GM23338 (cell line): ENCODE measurements around the gene IL22RA1. TPM values are rescaled to one million over a fixed set of nuclear protein-coding genes. Genes with fewer than 3 reads are reported as not detected.

Experiments used
- ATAC-seq: fragments of 200-7000 bp; cut with Tn5 transposase; 3 replicates; pipeline ENCODE4 v1.9.1; 2020
- DNase-seq: peaks from one replicate; pipeline ENCODE4 v3.0.0-alpha.2; 2015; ENCODE audit warnings: low spot score
- H2AFZ ChIP-seq: fragments of 200-600 bp; sonication (generic); 2 replicates; pipeline ENCODE4 v1.8.0; 2016; ENCODE audit warnings: antibody characterized with exemption, mild to moderate bottlenecking, moderate library complexity
- H3F3A ChIP-seq: fragments of 200-600 bp; sonication (generic); replicated peaks from 2 replicates; pipeline ENCODE4 v1.8.0; 2017; ENCODE audit warnings: antibody characterized with exemption, mixed run types, low read depth
- H3K27ac ChIP-seq: fragments of 200-600 bp; sonication (generic); 2 replicates; pipeline ENCODE4 v1.6.1; 2016; ENCODE audit warnings: low read depth
- H3K27me3 ChIP-seq: fragments of 200-600 bp; sonication (generic); 2 replicates; pipeline ENCODE4 v1.8.0; 2016; ENCODE audit warnings: mild to moderate bottlenecking, mixed run types, moderate library complexity; ENCODE audit not compliant: insufficient read depth
- H3K36me3 ChIP-seq: fragments of 200-600 bp; sonication (generic); 2 replicates; pipeline ENCODE4 v1.8.0; 2016; ENCODE audit warnings: mild to moderate bottlenecking; ENCODE audit not compliant: insufficient read depth
- H3K4me1 ChIP-seq: fragments of 200-600 bp; sonication (generic); 2 replicates; pipeline ENCODE4 v1.8.0; 2016; ENCODE audit warnings: mild to moderate bottlenecking, moderate library complexity; ENCODE audit not compliant: insufficient read depth
- H3K4me2 ChIP-seq: fragments of 200-600 bp; sonication (generic); 2 replicates; pipeline ENCODE4 v1.7.1; 2017; ENCODE audit warnings: mixed run types
- H3K4me3 ChIP-seq: fragments of 200-600 bp; sonication (generic); 2 replicates; pipeline ENCODE4 v1.6.1; 2016; ENCODE audit warnings: mixed run types
- H3K79me2 ChIP-seq: fragments of 200-600 bp; sonication (generic); replicated peaks from 2 replicates; pipeline ENCODE4 v1.8.0; 2017; ENCODE audit warnings: mild to moderate bottlenecking; ENCODE audit not compliant: insufficient read depth
- H3K9me2 ChIP-seq: fragments of 200-600 bp; sonication (generic); 2 replicates; pipeline ENCODE4 v1.8.0; 2017; ENCODE audit not compliant: insufficient read depth
- H4K20me1 ChIP-seq: fragments of 200-600 bp; sonication (generic); replicated peaks from 2 replicates; pipeline ENCODE4 v1.8.0; 2017; ENCODE audit warnings: mild to moderate bottlenecking; ENCODE audit not compliant: insufficient read depth
- H3K27ac Mint-ChIP-seq: 2 replicates; pipeline ENCODE4 v1.8.0; 2020; ENCODE audit warnings: inconsistent platforms, mild to moderate bottlenecking, moderate library complexity, mixed read lengths
- H3K27me3 Mint-ChIP-seq: 3 replicates; pipeline ENCODE4 v1.8.0; 2022; ENCODE audit warnings: low read depth, mild to moderate bottlenecking, moderate library complexity, mixed read lengths, inconsistent platforms; ENCODE audit not compliant: insufficient read depth, poor library complexity
- H3K36me3 Mint-ChIP-seq: 3 replicates; pipeline ENCODE4 v1.8.0; 2021; ENCODE audit warnings: low read depth, mild to moderate bottlenecking, inconsistent platforms, moderate library complexity, mixed read lengths
- H3K4me1 Mint-ChIP-seq: 3 replicates; pipeline ENCODE4 v1.8.0; 2020; ENCODE audit warnings: mild to moderate bottlenecking, inconsistent platforms, mixed read lengths
- H3K4me3 Mint-ChIP-seq: 3 replicates; pipeline ENCODE4 v1.8.0; 2021; ENCODE audit warnings: moderate library complexity, mild to moderate bottlenecking, inconsistent platforms, mixed read lengths
- H3K9me3 Mint-ChIP-seq: 3 replicates; pipeline ENCODE4 v1.8.0; 2020; ENCODE audit warnings: moderate library complexity, mild to moderate bottlenecking, inconsistent platforms, mixed read lengths
- CREB1 ChIP-seq: fragments of 250-450 bp; sonication (Bioruptor Pico); IDR thresholded peaks from 2 replicates; pipeline ENCODE4 v1.5.0; 2020; ENCODE audit warnings: low read depth, mild to moderate bottlenecking, moderate library complexity
- CTCF ChIP-seq, 2 experiments: fragments of 200-600 bp in 1 of 2; sonication (generic) in 1 of 2; conservative IDR thresholded peaks; 2 replicates each; pipeline versions ENCODE4 v1.5.1 to v1.6.1; 2016 to 2017; ENCODE audit warnings: antibody characterized with exemption in 2 of 2, low read depth in 2 of 2, mild to moderate bottlenecking in 2 of 2, moderate library complexity in 1 of 2
- ETS1 ChIP-seq: IDR thresholded peaks from 2 replicates; pipeline ENCODE4 v1.6.1; 2016; ENCODE audit warnings: antibody characterized with exemption
- EZH2 ChIP-seq: fragments of 200-600 bp; sonication (generic); IDR thresholded peaks from one replicate; pipeline ENCODE4 v1.8.0; 2017; ENCODE audit warnings: antibody characterized with exemption, mild to moderate bottlenecking, low read depth; ENCODE audit not compliant: unreplicated experiment
- EZH2phosphoT487 ChIP-seq: fragments of 200-600 bp; sonication (generic); IDR thresholded peaks from one replicate; pipeline ENCODE4 v1.8.1; 2018; ENCODE audit warnings: antibody characterized with exemption; ENCODE audit not compliant: unreplicated experiment
- JUNB ChIP-seq: IDR thresholded peaks from one replicate; pipeline ENCODE4 v1.6.1; 2016; ENCODE audit warnings: antibody characterized with exemption; ENCODE audit not compliant: unreplicated experiment
- NANOG ChIP-seq: IDR thresholded peaks from 2 replicates; pipeline ENCODE4 v1.6.1; 2016; ENCODE audit warnings: antibody characterized with exemption, borderline replicate concordance
- POLR2AphosphoS5 ChIP-seq: IDR thresholded peaks from 2 replicates; pipeline ENCODE4 v1.6.1; 2016; ENCODE audit warnings: antibody characterized with exemption, low read depth
- REST ChIP-seq: IDR thresholded peaks from one replicate; pipeline ENCODE4 v1.6.1; 2018; ENCODE audit warnings: antibody characterized with exemption; ENCODE audit not compliant: unreplicated experiment
- STAT1 ChIP-seq: IDR thresholded peaks from one replicate; pipeline ENCODE4 v1.6.1; 2016; ENCODE audit warnings: antibody characterized with exemption; ENCODE audit not compliant: unreplicated experiment
- ZNF114 ChIP-seq: fragments of 250-450 bp; sonication (Bioruptor Pico); IDR thresholded peaks from 2 replicates; pipeline ENCODE4 v1.5.0; 2020; ENCODE audit warnings: mild to moderate bottlenecking, moderate library complexity
- ZNF331 ChIP-seq: fragments of 250-450 bp; sonication (Bioruptor Pico); IDR thresholded peaks from 2 replicates; pipeline ENCODE4 v1.5.0; 2020; ENCODE audit warnings: low read depth, mild to moderate bottlenecking, moderate library complexity
- ZNF462 ChIP-seq: fragments of 250-450 bp; sonication (Bioruptor Pico); IDR thresholded peaks from 2 replicates; pipeline ENCODE4 v1.5.0; 2020; ENCODE audit warnings: mild to moderate bottlenecking, moderate library complexity
- polyA plus RNA-seq: library from polyadenylated mRNA; unstranded; fragments of >200 nt; fragmentation: Nextera tagmentation; extraction: Ambion mirVana; gene quantifications from 2 replicates; pipeline ENCODE4 v1.2.1, GENCODE V29; 2016
- total RNA-seq: library from RNA; depleted of rRNA; stranded (reverse); fragments of >200 nt; shearing (Covaris generic); gene quantifications from 2 replicates; pipeline ENCODE4 v1.2.3, GENCODE V29; 2014

The IL22RA1 gene
- total and polyA plus RNA-seq, 2 experiments from 2014 or later: 0.11 to 0.28 TPM

- Histone ChIP-seq H4K20me1 (no peaks in the 10 kb centered on the region; the same call in 1 of the 2 replicates), H3K4me3 (no peak overlapping the region), H3K9me2 (no peaks in the 10 kb centered on the region), H3K4me2 (no peak overlapping the region), H3K79me2 (peaks cover 15% of the 10 kb centered on the region; the same call in 1 of the 2 replicates), H3K36me3 (0 out of 2 replicates have a peak, but pooled peaks cover 4% of the 10 kb centered on the region), H2AFZ (no peak overlapping the region), H3F3A (no peaks in the 10 kb centered on the region), H3K4me1 (peaks cover 4% of the 10 kb centered on the region; the same call in 1 of the 2 replicates), H3K27ac (no peak overlapping the region), H3K27me3 (no peaks in the 10 kb centered on the region)
- Mint-ChIP-seq H3K36me3 (peaks cover 9% of the 10 kb centered on the region; the same call in 2 of the 3 replicates), H3K4me1 (peaks cover 6% of the 10 kb centered on the region), H3K27ac (no peak overlapping the region; the same call in 1 of the 2 replicates), H3K4me3 (no peak overlapping the region), H3K9me3 (no peaks in the 10 kb centered on the region), H3K27me3 (peaks cover 2% of the 10 kb centered on the region)
- DNase-seq (no peak), ATAC-seq (no peak)
- TF ChIP-seq CTCF (conservative IDR thresholded peaks at IDR 0.05; ENCODE audit: low read depth in 2 of 2): no peak
- TF ChIP-seq POLR2AphosphoS5: no peak
- TF ChIP-seq ZNF114: no peak
- TF ChIP-seq ZNF331 (CRISPR knock-in tag): no peak
- no peak for TF ChIP-seq JUNB
- TF ChIP-seq REST: no peak
- TF ChIP-seq STAT1: no peak
- no peak for TF ChIP-seq CREB1 (CRISPR knock-in tag)
- no peak for TF ChIP-seq ZNF462 (CRISPR knock-in tag)
- TF ChIP-seq EZH2: no peak
- no peak for TF ChIP-seq ETS1
- TF ChIP-seq EZH2phosphoT487: no peak
- TF ChIP-seq NANOG: no peak
Measured at GRCh38 chr1:24179251-24179840, 36.4 kb upstream of the IL22RA1 start.
